Thyroid gland (tissue), 4 donors: ENCODE results near the gene UBA1.

Experiments
- POLR2A ChIP-seq, 2 donors: fragments of 450-650 bp; IDR thresholded peaks; one replicate each; pipeline ENCODE4 v1.6.1; 2017; ENCODE audit warnings: antibody characterized with exemption in 2 of 2, mild to moderate bottlenecking in 2 of 2, moderate library complexity in 1 of 2
- TF ChIP-seq, protein P1 (sequence below), 6 experiments: fragments of 200-600 bp in 3 of 6; fragments of 450-650 bp in 3 of 6; sonication (generic) in 3 of 6; IDR thresholded peaks; one replicate each; pipeline ENCODE4 v1.5.1; 2016 to 2019; ENCODE audit warnings: antibody characterized with exemption in 6 of 6, mild to moderate bottlenecking in 2 of 6, inconsistent platforms in 1 of 6, moderate library complexity in 1 of 6

DNA sequence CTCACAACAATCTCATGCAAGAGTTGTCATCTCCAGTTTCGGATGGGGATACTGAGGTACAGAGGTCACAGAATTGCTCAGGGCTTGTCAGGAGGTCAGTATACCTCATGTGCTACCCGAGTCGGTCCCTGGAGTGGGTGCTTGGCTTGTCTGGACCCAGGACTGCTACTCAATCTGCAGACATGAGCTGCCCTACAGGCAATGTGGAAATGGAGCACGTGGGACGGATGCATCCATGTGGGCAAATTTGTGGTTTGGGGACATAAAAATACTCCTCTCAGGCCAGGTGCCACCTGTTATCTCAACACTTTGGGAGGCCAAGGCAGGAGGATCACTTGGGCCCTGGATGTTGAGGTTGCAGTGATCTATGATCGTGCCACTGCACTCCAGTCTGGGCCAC, 54.9 kb downstream of the UBA1 start:
- TF ChIP-seq, protein P1, sequence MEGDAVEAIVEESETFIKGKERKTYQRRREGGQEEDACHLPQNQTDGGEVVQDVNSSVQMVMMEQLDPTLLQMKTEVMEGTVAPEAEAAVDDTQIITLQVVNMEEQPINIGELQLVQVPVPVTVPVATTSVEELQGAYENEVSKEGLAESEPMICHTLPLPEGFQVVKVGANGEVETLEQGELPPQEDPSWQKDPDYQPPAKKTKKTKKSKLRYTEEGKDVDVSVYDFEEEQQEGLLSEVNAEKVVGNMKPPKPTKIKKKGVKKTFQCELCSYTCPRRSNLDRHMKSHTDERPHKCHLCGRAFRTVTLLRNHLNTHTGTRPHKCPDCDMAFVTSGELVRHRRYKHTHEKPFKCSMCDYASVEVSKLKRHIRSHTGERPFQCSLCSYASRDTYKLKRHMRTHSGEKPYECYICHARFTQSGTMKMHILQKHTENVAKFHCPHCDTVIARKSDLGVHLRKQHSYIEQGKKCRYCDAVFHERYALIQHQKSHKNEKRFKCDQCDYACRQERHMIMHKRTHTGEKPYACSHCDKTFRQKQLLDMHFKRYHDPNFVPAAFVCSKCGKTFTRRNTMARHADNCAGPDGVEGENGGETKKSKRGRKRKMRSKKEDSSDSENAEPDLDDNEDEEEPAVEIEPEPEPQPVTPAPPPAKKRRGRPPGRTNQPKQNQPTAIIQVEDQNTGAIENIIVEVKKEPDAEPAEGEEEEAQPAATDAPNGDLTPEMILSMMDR (IDR thresholded peaks at IDR 0.05): no peak
- no peak for TF ChIP-seq POLR2A (IDR thresholded peaks at IDR 0.05)
